Endothelial cell of umbilical vein (primary cell): Measurements from ENCODE around the gene BUD31. TPM values are rescaled to one million over a fixed set of nuclear protein-coding genes. Genes with fewer than 3 reads are reported as not detected.

ENCODE experiments used
- BruUV-seq: library from RNA; stranded (reverse); fragments of 400-500 nt; replicated peaks from 2 replicates; lab custom pipeline; 2021; lab: Mats Ljungman, UMichigan
- CTCF ChIA-PET: fragments of 300-600, 350-600 bp; sonication (Branson Sonifier 250); formaldehyde crosslinking; loops from one replicate; lab custom pipeline; 2021; ENCODE audit warnings: antibody characterized with exemption, inconsistent platforms; lab: Charles Lee
- POLR2A ChIA-PET: fragments of 300-600, 350-600 bp; sonication (Branson Sonifier 250); formaldehyde crosslinking; loops from one replicate; lab custom pipeline; 2021; ENCODE audit warnings: antibody characterized with exemption, inconsistent platforms; lab: Charles Lee
- DNase-seq: peaks from one replicate; pipeline ENCODE4 v3.0.0-alpha.2; 2011; ENCODE audit warnings: low read depth, low spot score
- FAIRE-seq: peaks from 2 replicates; lab custom pipeline; 2011; peaks lifted over from hg19 to GRCh38; lab: Jason Lieb, UNC
- H2AFZ ChIP-seq: 2 replicates; pipeline ENCODE4 v1.6.0; 2012; ENCODE audit warnings: low read depth, low read length, control low read depth, inconsistent platforms
- H3K27ac ChIP-seq: 2 replicates; pipeline ENCODE4 v1.5.1; 2011; ENCODE audit warnings: low read depth, mild to moderate bottlenecking, control low read depth, low read length, moderate library complexity; ENCODE audit not compliant: insufficient read depth
- H3K27me3 ChIP-seq, 2 experiments: 2 replicates each; pipeline versions ENCODE4 v1.6.0 to v1.6.1; 2011; ENCODE audit warnings: low read length in 2 of 2, mixed read lengths in 1 of 2; ENCODE audit not compliant: control insufficient read depth in 2 of 2, insufficient read depth in 2 of 2
- H3K36me3 ChIP-seq, 2 experiments: 2 replicates in 1 of 2; 3 replicates in 1 of 2; pipeline ENCODE4 v1.5.1; 2011; ENCODE audit warnings: low read length in 2 of 2, mild to moderate bottlenecking in 1 of 2, moderate library complexity in 1 of 2; ENCODE audit not compliant: control insufficient read depth in 2 of 2, insufficient read depth in 2 of 2; ENCODE audit errors: extremely low read depth in 1 of 2
- H3K4me1 ChIP-seq: 3 replicates; pipeline ENCODE4 v1.5.1; 2011; ENCODE audit warnings: mild to moderate bottlenecking, low read length; ENCODE audit not compliant: control insufficient read depth, insufficient read depth; ENCODE audit errors: extremely low read depth
- H3K4me2 ChIP-seq: 2 replicates; pipeline ENCODE4 v1.6.1; 2011; ENCODE audit warnings: low read length, control low read depth, mixed read lengths; ENCODE audit not compliant: insufficient read depth
- H3K4me3 ChIP-seq, 3 experiments: fragments of 200-600 bp in 1 of 3; sonication (generic), shearing (Covaris generic) in 1 of 3; replicated peaks in 1 of 3; 2 replicates each; pipeline ENCODE4 v1.5.1; 2011 to 2016; ENCODE audit warnings: control low read depth in 3 of 3, low read length in 3 of 3, mild to moderate bottlenecking in 2 of 3, inconsistent platforms in 1 of 3, low read depth in 1 of 3, moderate library complexity in 1 of 3; ENCODE audit not compliant: insufficient read depth in 1 of 3
- H3K79me2 ChIP-seq: 2 replicates; pipeline ENCODE4 v1.6.0; 2012; ENCODE audit warnings: low read length, inconsistent platforms; ENCODE audit not compliant: control insufficient read depth, insufficient read depth
- H3K9ac ChIP-seq: replicated peaks from 2 replicates; pipeline ENCODE3; 2011; ENCODE audit warnings: low read length, control low read depth; ENCODE audit not compliant: insufficient read depth; ENCODE audit errors: extremely low read depth
- H3K9me1 ChIP-seq: replicated peaks from 3 replicates; pipeline ENCODE4 v1.6.0; 2011; ENCODE audit warnings: mild to moderate bottlenecking, low read length; ENCODE audit not compliant: control insufficient read depth, insufficient read depth; ENCODE audit errors: extremely low read depth
- H3K9me3 ChIP-seq: replicated peaks from 2 replicates; pipeline ENCODE4 v1.5.1; 2012; ENCODE audit warnings: low read length, inconsistent platforms; ENCODE audit not compliant: control insufficient read depth, insufficient read depth
- H4K20me1 ChIP-seq: replicated peaks from 2 replicates; pipeline ENCODE3; 2011; ENCODE audit warnings: mild to moderate bottlenecking, low read length; ENCODE audit not compliant: control insufficient read depth, insufficient read depth; ENCODE audit errors: extremely low read depth
- EZH2 ChIP-seq: IDR thresholded peaks from 2 replicates; pipeline ENCODE4 v1.6.1; 2012; ENCODE audit warnings: borderline replicate concordance, low read depth, mild to moderate bottlenecking, moderate library complexity, low read length, inconsistent platforms; ENCODE audit not compliant: severe bottlenecking
- FOS ChIP-seq: IDR thresholded peaks from 2 replicates; pipeline ENCODE4 v1.6.1; 2011; ENCODE audit warnings: mild to moderate bottlenecking, low read length, moderate library complexity, borderline replicate concordance; ENCODE audit not compliant: insufficient read depth
- GATA2 ChIP-seq: IDR thresholded peaks from 2 replicates; pipeline ENCODE4 v1.7.0; 2011; ENCODE audit warnings: low read depth, mild to moderate bottlenecking, moderate library complexity, mixed read lengths, low read length; ENCODE audit not compliant: insufficient read length, insufficient read depth
- JUN ChIP-seq: IDR thresholded peaks from 2 replicates; pipeline ENCODE4 v1.6.1; 2011; ENCODE audit warnings: borderline replicate concordance, low read depth; ENCODE audit not compliant: insufficient read length, insufficient read depth
- MYC ChIP-seq: IDR thresholded peaks from one replicate; pipeline ENCODE4 v1.6.1; 2011; ENCODE audit warnings: mild to moderate bottlenecking, low read depth, low read length
- POLR2A ChIP-seq: IDR thresholded peaks from 2 replicates; pipeline ENCODE4 v1.6.1; 2012; ENCODE audit warnings: low read depth, mild to moderate bottlenecking, control low read depth, low read length
- POLR2AphosphoS5 ChIP-seq: IDR thresholded peaks from 2 replicates; pipeline ENCODE4 v1.6.1; 2012; ENCODE audit warnings: low read depth, mild to moderate bottlenecking, control low read depth, low read length, moderate library complexity; ENCODE audit not compliant: insufficient read depth
- dilution Hi-C: fragments of 300-500 bp; cut with MboI; formaldehyde crosslinking; loops from one replicate; pipeline ENCODE4 v1.15.0; 2019; ENCODE audit warnings: low sequenced_read_pairs; ENCODE audit not compliant: extremely low pct_ligation_motif_present
- intact Hi-C: fragments of 100-400 bp; cut with micrococcal nuclease; formaldehyde crosslinking; loops from one replicate; pipeline ENCODE4 v1.10.0; 2022
- polyA plus RNA-seq, 4 experiments: library from polyadenylated mRNA; depleted of rRNA in 3 of 4; stranded (reverse) in 3 of 4; unstranded in 1 of 4; fragments of >200 nt; gene quantifications; 2 replicates each; pipeline versions ENCODE4 v1.2.1 to v1.2.3, GENCODE V29; 2011 to 2012; ENCODE audit warnings: missing spikeins in 1 of 4
- total RNA-seq: library from RNA; stranded (reverse); gene quantifications from 2 replicates; pipeline ENCODE4 v1.2.3, GENCODE V29; 2021
- TF ChIP-seq, protein P1 (sequence below): IDR thresholded peaks from 2 replicates; pipeline ENCODE4 v1.6.1; 2011; ENCODE audit not compliant: insufficient read depth, insufficient read length
- TF ChIP-seq, protein P2 (sequence below), 2 donors: IDR thresholded peaks; 1 replicate in 1 of 2; 2 replicates in 1 of 2; pipeline ENCODE4 v1.5.1; 2011; ENCODE audit warnings: low read length in 2 of 2, mild to moderate bottlenecking in 2 of 2, moderate library complexity in 2 of 2, control low read depth in 1 of 2, inconsistent platforms in 1 of 2, low read depth in 1 of 2; ENCODE audit not compliant: insufficient read depth in 1 of 2; ENCODE audit errors: extremely low read depth in 1 of 2

BUD31 gene
- total and polyA plus RNA-seq, 2 donors (not counting 3 experiments of a cell fraction or from before 2014, with no cell fraction given) = 67.8 to 122 TPM

DNA sequence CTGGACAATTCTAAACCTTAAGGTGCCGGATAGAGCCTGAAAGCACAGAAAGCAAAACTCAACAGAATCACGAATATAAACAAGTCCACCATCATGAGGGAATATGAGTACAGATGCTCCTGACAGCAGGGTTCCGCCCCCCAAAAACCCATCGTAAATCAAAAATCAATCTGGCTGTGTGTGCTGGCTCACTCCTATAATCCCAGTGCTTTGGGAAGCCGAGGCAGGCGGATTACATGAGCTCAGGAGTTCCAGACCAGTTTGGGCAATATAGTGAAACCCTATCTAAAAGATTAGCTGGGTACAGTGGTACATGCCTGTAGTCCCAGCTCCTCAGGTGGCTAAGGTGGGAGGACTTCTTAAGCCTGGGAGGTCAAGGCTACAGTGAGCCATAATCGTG lies 12.2 kb downstream of the BUD31 start:
- dilution Hi-C loops (no loop called here), intact Hi-C loops (no loop called here)
- Histone ChIP-seq H3K27me3 (no peaks in the 10 kb centered on the region), H3K9ac (no peak overlapping the region), H2AFZ (no peak overlapping the region), H3K4me3 (no peak overlapping the region), H3K9me3 (no peaks in the 10 kb centered on the region), H3K36me3 (peaks cover 10 to 47% of the 10 kb centered on the region in 2 experiments), H3K79me2 (peaks cover 2% of the 10 kb centered on the region), H3K4me1 (no peaks in the 10 kb centered on the region), H3K9me1 (no peaks in the 10 kb centered on the region), H4K20me1 (peaks cover under 1% of the 10 kb centered on the region), H3K27ac (no peak overlapping the region), H3K4me2 (no peak overlapping the region)
- BruUV-seq = no TSS peak
- FAIRE-seq (no peak), DNase-seq (no peak)
- TF ChIP-seq POLR2A (peak; percentile 16), FOS (no peak)
- CTCF ChIA-PET = interaction anchor here (1.4 kb wide), 1 partner anchor 12 kb away, joined by 3 read pairs; no protein-coding TSS in a partner anchor
- POLR2A ChIA-PET = no interaction called here

DNA sequence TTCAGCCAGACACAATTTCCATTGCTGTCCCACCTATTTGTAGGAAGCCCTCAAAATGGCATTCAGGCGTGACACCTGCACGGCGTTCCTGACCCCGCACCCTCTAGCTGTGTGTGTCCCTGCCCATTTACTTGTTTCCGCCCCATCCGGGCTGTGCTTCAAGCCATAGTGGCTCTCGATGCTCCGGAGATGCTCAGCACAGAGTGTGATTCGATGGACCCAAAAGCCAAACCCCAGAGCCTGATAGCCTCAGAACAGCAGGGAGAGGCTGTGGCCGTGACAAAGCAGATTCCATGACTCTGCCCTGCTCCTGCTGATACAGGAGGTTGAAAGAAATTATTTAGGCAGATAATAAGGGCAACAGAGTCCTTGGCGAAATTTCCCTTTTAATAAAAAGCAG lies 13.4 kb downstream of the BUD31 start:
- Histone ChIP-seq H3K27ac (no peak overlapping the region), H3K9ac (no peak overlapping the region), H3K4me2 (no peak overlapping the region), H3K9me1 (no peaks in the 10 kb centered on the region), H3K36me3 (peaks cover 10 to 45% of the 10 kb centered on the region in 2 experiments), H3K4me3 (no peak overlapping the region), H3K27me3 (no peaks in the 10 kb centered on the region), H3K79me2 (no peaks in the 10 kb centered on the region), H3K9me3 (no peaks in the 10 kb centered on the region), H4K20me1 (no peaks in the 10 kb centered on the region), H2AFZ (no peak overlapping the region), H3K4me1 (no peaks in the 10 kb centered on the region)
- intact Hi-C loops (no loop called here), dilution Hi-C loops (no loop called here)
- ChIA-PET CTCF (interaction anchor here (1.5 kb wide), 1 partner anchor 9 kb away, joined by 3 read pairs; no protein-coding TSS in a partner anchor), POLR2A (no interaction called here)
- BruUV-seq = no TSS peak
- FAIRE-seq (no peak), DNase-seq (no peak)
- TF ChIP-seq GATA2 (no peak), MYC (no peak), FOS (no peak), POLR2AphosphoS5 (no peak), EZH2 (no peak), JUN (no peak), POLR2A (no peak)
- TF ChIP-seq, protein P1, sequence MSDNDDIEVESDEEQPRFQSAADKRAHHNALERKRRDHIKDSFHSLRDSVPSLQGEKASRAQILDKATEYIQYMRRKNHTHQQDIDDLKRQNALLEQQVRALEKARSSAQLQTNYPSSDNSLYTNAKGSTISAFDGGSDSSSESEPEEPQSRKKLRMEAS = no peak
- TF ChIP-seq, protein P2, sequence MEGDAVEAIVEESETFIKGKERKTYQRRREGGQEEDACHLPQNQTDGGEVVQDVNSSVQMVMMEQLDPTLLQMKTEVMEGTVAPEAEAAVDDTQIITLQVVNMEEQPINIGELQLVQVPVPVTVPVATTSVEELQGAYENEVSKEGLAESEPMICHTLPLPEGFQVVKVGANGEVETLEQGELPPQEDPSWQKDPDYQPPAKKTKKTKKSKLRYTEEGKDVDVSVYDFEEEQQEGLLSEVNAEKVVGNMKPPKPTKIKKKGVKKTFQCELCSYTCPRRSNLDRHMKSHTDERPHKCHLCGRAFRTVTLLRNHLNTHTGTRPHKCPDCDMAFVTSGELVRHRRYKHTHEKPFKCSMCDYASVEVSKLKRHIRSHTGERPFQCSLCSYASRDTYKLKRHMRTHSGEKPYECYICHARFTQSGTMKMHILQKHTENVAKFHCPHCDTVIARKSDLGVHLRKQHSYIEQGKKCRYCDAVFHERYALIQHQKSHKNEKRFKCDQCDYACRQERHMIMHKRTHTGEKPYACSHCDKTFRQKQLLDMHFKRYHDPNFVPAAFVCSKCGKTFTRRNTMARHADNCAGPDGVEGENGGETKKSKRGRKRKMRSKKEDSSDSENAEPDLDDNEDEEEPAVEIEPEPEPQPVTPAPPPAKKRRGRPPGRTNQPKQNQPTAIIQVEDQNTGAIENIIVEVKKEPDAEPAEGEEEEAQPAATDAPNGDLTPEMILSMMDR (IDR thresholded peaks at IDR 0.05; ENCODE audit: extremely low read depth in 1 of 2, insufficient read depth in 1 of 2, low read depth in 1 of 2, low read length in 2 of 2) = no peak
